ENCODE results near the gene ARHGAP45.
"Not testable (repeated sequence)": the region's sequence is repeated elsewhere in the genome, so short reads cannot be mapped to it uniquely, and the experiment has no call there.

Gene ARHGAP45

DNA sequence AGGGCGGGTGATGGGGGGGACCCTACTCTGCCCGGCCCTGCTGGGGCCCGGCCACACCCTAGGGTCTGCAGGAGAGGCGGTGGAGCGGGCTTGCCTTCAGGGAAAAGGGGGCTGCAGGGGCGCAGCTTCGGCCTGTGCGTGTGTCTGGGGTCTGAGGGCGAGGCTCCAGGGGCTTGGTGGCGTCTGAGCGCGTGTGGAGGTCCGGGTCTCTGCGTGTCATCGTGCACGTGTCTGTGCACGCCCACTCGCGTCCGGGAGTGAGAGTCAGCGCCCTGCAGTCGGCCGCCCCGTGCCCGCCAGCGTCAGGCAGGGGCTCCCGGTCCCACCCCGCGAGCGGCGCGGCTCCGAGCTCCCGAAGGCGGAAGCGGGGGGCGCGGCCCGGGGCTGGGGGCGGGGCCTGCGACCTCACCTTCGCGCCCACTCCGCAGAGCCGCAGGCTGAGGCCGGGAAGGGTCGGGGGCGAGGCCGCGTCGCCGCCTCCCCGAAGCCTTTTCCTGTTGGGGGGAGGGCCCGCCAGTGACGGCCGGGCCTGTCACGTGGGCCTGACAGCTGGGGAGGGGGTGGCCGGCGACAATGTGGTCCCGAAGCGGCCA, at the start of gene ARHGAP45:
Gene ARHGAP45, plus strand, starts transcription at position 420 of the 593 bp plus-strand sequence. CDS start 239 bp downstream, outside the sequence.
- DNase-seq = no peak

DNA sequence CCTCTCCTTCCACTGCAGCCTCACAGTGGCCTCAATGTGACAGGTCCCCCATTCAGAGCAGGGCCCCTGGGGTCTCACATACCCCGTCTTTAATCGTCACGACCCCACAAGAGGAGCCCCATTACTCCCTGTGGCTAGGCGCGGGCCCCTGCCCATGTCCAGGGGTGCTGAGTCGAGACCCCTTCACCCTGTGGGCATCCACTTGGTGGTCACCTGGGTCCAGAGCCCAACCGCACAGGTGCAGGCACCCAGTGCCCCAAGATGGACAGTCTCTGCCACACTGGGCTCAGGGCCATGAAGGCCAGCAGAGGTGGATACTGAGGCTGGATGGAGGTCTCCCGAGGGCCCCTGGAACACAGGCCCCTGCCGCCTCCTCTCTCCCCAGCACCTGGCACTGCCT, 49.1 kb upstream of the ARHGAP45 start:
- no peak for DNase-seq

- DNase-seq = no peak
Observed at GRCh38 chr19:1018393-1018792, 48.6 kb upstream of the ARHGAP45 start.

DNA sequence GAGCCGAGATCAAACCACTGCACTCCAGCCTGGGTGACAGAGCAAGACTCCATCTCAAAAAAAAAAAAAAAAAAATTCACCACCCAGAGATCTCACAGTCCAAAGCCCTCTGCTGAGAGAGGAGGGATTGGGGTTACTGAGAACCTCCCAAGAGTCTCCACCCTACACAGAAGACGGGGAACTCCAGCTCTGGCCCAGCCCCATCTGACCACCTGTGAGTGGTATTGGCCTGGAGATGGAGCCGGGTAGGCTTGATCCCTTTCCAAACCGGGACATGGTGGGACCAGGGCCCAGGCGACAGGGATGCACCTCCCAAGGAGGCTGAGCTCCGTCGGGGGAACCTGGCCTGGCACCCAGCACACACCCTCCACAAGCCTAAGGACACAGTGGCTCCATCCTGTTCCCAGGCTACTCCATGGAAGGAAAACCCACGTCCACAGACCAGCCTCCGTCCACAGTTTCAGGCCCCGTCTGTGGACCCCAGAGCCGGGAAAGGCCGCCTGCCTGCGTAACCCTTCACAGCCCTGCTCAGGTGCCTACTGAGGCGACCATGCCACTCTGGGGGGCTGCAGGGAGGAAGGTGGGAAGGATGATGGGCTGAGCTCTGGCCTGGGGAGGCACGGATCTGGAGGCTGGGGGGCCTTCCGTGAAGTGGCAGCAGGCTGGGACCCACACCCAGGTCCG, 47.9 kb upstream of the ARHGAP45 start:
- no peak for DNase-seq

- DNase-seq = no peak
Observed at GRCh38 chr19:1019616-1019961, 47.4 kb upstream of the ARHGAP45 start.

DNA sequence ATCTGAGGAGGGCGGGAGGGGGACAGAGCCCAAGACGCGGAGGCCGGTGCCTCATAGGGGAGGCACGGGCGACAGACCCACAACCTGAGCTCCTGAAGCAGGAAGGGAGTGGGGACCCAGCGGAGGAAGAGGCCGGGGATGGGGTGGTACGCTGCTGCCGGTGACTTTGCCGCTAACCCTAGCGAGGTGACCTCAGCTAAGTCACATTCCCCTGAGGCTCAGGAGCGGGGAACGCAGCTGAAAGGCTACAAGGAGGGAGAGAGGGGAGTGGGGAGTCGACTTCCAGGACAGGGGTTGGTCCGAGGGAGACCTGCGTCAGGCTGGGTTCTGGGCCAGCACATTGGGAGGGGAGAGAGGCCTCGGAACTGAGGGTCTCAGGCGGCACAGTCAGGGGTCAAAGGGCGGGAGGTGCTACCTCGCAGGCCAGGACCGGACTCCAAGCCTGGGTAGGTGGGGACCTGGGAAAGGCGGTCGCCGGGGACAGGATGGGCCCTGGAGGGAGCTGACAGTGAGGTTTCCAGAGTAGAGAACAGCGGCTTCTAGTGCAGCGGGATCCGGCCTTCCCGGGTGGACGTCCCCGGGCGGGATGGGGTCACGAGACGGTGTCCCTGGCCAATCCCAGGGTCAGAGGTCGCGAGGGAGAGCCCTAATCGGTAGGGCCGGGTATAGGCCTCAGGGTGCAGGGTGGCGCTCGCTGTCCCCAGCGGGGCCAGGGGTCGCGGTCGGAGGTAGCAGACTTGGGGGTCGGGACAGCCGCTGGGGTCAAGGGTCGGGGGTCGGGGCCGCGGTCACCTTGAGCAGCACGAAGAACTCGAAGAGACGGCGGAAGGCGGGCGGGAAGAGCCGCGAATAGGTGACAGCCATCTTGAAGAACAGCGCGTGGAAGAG, 46.7 kb upstream of the ARHGAP45 start:
- no peak for DNase-seq

DNA sequence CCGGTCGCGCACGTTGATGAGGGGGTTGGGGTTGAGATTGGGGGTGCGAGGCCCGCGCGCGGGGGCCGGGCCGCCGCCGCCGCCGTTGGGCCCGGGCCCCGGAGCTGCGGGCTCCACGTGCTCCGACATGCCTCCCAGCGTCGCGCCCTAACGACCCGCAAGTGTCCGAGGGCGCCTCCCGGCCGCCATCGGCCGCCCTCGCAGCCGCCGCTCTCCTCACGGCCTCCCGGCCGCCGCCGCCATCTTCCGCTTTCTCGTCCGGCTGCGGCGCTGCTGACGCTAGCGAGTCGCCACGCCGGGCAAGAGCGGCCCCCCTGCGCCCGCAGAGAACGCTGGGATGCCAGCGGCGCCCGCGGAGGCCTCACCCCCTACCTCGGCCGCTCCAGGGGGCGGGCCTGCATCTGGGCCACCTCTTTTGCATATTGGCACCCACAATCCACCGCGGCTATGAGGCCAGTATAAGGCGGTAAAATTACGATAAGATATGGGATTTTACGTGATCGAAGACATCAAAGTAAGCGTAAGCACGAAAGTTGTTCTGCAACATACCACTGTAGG, 46.0 kb upstream of the ARHGAP45 start, which contains the start of gene TMEM259:
Gene TMEM259, minus strand, starts transcription at position 256 of the 558 bp plus-strand sequence. Its CDS starts 127 bp downstream, at position 129.
- DNase-seq = peak; percentile 83 to 95

GRCh38 chr19:1023883-1024188, 43.1 kb upstream of the ARHGAP45 start:
- not testable (repeated sequence) for DNase-seq

- DNase-seq = not testable (repeated sequence)
Observed at GRCh38 chr19:1025080-1025479, 41.9 kb upstream of the ARHGAP45 start.

GRCh38 chr19:1025960-1026782, 40.8 kb upstream of the ARHGAP45 start, which contains the start of gene CNN2:
TSS of gene CNN2 (plus strand) at chr19:1026608. CDS start at chr19:1026662, 54 bp downstream.
- peak in 1 of 2 experiments; percentile 51 for DNase-seq

- no peak for DNase-seq
Observed at GRCh38 chr19:1026783-1027649, 40.0 kb upstream of the ARHGAP45 start.

DNA sequence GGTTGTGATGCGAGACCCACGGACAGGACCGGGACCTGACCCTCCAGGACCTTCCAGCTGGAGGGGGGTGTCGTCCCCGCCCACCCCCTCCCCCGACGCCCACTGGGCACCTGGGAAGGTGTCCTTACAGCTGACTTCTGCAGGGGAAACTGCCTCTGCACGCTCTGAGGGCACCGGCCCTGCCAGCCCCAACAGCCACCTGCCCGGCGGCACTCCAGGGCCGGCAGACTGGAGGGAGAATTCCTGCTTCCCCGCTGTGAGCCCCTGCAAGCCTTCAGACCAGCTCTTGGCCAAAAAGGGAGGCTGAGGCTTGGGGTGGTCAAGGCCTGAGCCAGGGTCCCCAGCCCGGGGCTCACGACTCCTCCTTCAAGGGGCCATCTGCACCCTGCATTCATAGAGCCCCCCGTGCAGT, 39.3 kb upstream of the ARHGAP45 start:
- peak in 1 of 2 experiments; percentile 42 for DNase-seq

- peak in 1 of 2 experiments; percentile 64 for DNase-seq
Observed at GRCh38 chr19:1028062-1028926, 38.7 kb upstream of the ARHGAP45 start.

- DNase-seq = no peak
Observed at GRCh38 chr19:1032264-1032867, 34.6 kb upstream of the ARHGAP45 start.

DNA sequence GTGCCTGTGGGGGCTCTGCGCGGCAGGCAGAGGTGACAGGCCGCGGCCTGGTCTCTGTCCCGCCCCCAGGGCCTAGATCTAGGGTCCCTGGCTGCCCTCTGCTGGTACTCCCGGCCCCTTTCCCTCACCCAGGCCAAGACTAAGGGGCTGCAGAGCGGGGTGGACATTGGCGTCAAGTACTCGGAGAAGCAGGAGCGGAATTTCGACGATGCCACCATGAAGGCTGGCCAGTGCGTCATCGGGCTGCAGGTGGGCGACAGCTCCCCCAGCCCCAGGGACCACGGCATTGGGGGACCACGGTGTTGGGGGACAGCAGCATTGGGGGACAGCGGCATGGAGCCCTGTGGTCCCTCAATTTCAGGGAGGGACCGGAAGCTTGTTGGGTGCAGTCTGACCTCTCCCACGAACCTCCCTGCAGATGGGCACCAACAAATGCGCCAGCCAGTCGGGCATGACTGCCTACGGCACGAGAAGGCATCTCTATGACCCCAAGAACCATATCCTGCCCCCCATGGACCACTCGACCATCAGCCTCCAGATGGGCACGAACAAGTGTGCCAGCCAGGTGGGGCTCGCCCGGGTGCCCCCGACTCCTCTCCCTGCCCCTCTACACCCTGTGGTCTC, 30.9 kb upstream of the ARHGAP45 start:
- DNase-seq = no peak

DNA sequence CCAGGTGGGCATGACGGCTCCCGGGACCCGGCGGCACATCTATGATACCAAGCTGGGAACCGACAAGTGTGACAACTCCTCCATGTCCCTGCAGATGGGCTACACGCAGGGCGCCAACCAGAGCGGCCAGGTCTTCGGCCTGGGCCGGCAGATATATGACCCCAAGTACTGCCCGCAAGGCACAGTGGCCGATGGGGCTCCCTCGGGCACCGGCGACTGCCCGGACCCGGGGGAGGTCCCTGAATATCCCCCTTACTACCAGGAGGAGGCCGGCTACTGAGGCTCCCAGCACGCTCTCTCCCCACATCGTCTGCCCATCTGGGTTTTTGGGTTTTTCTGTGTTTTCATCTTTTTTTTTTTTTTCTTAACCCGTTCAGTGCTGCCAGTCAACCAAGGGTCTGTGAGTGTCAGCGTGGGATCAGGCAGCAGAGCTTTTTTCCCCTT, 29.3 kb upstream of the ARHGAP45 start:
- DNase-seq = no peak

DNA sequence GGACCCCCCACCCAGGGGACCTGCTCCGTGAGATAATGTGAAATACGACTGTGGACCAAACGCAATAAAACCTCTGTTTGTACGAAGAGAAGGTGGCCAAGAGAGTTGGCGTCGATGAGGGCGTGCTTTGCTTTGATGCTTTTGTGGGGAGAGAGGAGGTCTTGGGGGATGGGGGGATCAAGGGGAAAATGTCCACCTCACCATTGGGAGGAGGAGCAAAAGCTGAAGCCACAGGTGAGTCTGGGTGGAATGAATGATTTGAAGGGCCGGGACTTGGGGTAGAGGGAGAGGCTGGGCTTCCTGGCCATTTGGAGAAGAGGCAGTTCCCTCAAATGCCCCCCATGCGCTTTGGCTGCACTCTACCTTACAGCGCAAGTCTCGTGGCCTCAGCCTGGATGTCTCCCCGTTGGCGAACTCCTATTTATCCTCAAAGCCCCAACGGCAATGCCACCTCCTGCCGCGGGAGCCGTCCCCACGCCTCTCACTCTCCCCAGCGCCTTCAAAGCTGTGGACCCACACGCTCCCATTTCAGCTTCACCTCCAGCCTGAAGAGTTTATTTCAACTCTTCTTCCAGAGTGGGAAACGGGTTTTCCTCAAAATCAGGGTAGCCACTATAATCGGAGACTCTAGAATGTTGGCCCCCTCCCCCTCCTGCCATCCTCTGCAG, 27.9 kb upstream of the ARHGAP45 start:
- DNase-seq = no peak

DNA sequence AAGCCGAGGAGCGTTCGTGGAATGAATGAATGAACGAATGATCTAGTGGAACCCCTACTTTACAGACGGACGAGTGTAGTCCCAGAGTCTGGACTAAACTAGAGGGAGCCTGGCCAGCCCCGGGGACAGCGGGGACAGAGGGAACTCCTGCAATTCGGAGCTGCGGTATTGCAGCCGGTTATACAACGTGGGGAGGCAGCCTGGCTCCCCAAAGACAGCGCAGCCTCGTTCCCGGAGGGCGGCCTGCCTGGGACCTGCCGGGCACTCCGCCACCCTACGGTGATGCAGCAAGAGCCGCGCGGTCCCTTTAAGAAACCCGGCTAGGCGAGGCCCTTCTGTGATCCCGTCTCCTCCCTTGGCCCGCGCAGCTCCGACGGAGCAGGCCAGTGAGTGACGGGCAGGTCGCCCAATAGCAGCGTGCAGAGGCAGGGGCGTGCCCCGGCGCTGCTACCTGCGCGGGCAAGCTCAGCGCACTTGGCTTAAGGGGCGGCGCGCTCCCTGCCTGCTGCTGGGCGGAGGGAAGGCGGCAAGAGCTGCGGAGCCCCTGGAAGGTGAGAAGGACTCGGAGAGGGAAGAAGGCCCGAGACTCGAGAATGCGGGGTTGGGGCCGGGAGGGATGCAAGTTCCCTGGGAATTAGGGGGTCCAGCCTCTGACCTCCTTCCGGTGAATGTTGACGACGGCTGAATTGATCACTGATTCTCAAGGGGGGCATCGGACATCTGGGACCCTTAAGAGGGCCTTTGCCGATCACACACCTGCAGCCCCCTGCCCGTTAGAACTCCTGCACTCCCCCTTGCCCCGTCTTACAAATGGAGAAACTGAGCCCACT, 27.1 kb upstream of the ARHGAP45 start, which contains the start of gene ABCA7:
Gene ABCA7, plus strand, starts transcription at position 462 of the 830 bp plus-strand sequence. CDS start 1,255 bp downstream, outside the sequence.
- DNase-seq = peak; percentile 85 to 97

All from NCI-H526 (cell line).